ENCODE data around the gene STRN3. TPM values are rescaled to one million over a fixed set of nuclear protein-coding genes. Genes with fewer than 3 reads are reported as not detected.

Gene STRN3
- total and polyA plus RNA-seq, 10 of the 15 experiments (the other 5 are each of a cell fraction or from before 2014, with no cell fraction given), result 7.8 to 27.9 (median 14.1) TPM

- TF ChIP-seq PML (IDR thresholded peaks at IDR 0.05; ENCODE audit: low read length) (0 out of 2 replicates have a peak, but pooled peaks have one; percentile 48), NR2C1 (IDR thresholded peaks at IDR 0.05) (no peak), GATAD2B (conservative IDR thresholded peaks at IDR 0.05; ENCODE audit: low read depth) (no peak), SUZ12 (IDR thresholded peaks at IDR 0.05; ENCODE audit: unreplicated experiment) (no peak), HDGF (IDR thresholded peaks at IDR 0.05) (no peak), IKZF2 (IDR thresholded peaks at IDR 0.05) (peak; percentile 71 to 84), EED (IDR thresholded peaks at IDR 0.05; ENCODE audit: low read depth) (peak; percentile 74), SREBF2 (IDR thresholded peaks at IDR 0.05; ENCODE audit: low read length) (no peak), GABPA (IDR thresholded peaks at IDR 0.05; ENCODE audit: low read depth) (0 out of 2 replicates have a peak, but pooled peaks have one; percentile 12), BMI1 (IDR thresholded peaks at IDR 0.05; ENCODE audit: borderline replicate concordance) (peak; percentile 82), CUX1 (IDR thresholded peaks at IDR 0.05; ENCODE audit: insufficient replicate concordance, low read depth, low read length) (no peak), SPI1 (IDR thresholded peaks at IDR 0.05; ENCODE audit: borderline replicate concordance, insufficient read depth, low read depth, low read length) (no peak), SIN3A (IDR thresholded peaks at IDR 0.05; ENCODE audit: low read depth, low read length) (no peak), PAX8 (IDR thresholded peaks at IDR 0.05) (no peak), STAT1 (conservative IDR thresholded peaks at IDR 0.05) (no peak), YBX1 (IDR thresholded peaks at IDR 0.05) (no peak), CHD4 (IDR thresholded peaks at IDR 0.05) (no peak), NFYA (IDR thresholded peaks at IDR 0.05; ENCODE audit: borderline replicate concordance, low read depth, low read length) (no peak), CREM (IDR thresholded peaks at IDR 0.05; ENCODE audit: low read depth) (peak; percentile 89), BACH1 (IDR thresholded peaks at IDR 0.05; ENCODE audit: borderline replicate concordance) (peak; percentile 85), IRF4 (IDR thresholded peaks at IDR 0.05; ENCODE audit: low read depth, low read length) (peak; percentile 96), ATF7 (IDR thresholded peaks at IDR 0.05; ENCODE audit: low read depth) (peak; percentile 79), ZZZ3 (IDR thresholded peaks at IDR 0.05; ENCODE audit: control insufficient read depth, insufficient read length, low read depth) (no peak), FOXM1 (IDR thresholded peaks at IDR 0.05; ENCODE audit: low read depth, low read length) (peak; percentile 82), NBN (IDR thresholded peaks at IDR 0.05) (0 out of 2 replicates have a peak, but pooled peaks have one; percentile 36)
- TF ChIP-seq, protein P1, sequence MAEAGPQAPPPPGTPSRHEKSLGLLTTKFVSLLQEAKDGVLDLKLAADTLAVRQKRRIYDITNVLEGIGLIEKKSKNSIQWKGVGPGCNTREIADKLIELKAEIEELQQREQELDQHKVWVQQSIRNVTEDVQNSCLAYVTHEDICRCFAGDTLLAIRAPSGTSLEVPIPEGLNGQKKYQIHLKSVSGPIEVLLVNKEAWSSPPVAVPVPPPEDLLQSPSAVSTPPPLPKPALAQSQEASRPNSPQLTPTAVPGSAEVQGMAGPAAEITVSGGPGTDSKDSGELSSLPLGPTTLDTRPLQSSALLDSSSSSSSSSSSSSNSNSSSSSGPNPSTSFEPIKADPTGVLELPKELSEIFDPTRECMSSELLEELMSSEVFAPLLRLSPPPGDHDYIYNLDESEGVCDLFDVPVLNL (IDR thresholded peaks at IDR 0.05; ENCODE audit: low read depth, low read length), result no peak
- TF ChIP-seq, protein P2, sequence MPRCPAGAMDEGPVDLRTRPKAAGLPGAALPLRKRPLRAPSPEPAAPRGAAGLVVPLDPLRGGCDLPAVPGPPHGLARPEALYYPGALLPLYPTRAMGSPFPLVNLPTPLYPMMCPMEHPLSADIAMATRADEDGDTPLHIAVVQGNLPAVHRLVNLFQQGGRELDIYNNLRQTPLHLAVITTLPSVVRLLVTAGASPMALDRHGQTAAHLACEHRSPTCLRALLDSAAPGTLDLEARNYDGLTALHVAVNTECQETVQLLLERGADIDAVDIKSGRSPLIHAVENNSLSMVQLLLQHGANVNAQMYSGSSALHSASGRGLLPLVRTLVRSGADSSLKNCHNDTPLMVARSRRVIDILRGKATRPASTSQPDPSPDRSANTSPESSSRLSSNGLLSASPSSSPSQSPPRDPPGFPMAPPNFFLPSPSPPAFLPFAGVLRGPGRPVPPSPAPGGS (IDR thresholded peaks at IDR 0.05; ENCODE audit: borderline replicate concordance, insufficient read depth, low read depth, low read length, poor library complexity, severe bottlenecking), result peak; percentile 98
Measured at GRCh38 chr14:30854492-30854891, 171.7 kb downstream of the STRN3 start (continued).
